H9 (cell line): ENCODE data around the gene ATP1A4. TPM values are rescaled to one million over a fixed set of nuclear protein-coding genes. Genes with fewer than 3 reads are reported as not detected.

Source experiments
- DNase-seq: peaks from one replicate; pipeline ENCODE4 v3.0.0-alpha.2; 2017
- H2AFZ ChIP-seq: one replicate; pipeline ENCODE4 v1.6.1; 2013; ENCODE audit warnings: mild to moderate bottlenecking, low read length, control low read depth, moderate library complexity
- H2AK5ac ChIP-seq: 2 replicates; pipeline ENCODE4 v1.6.1; 2013; ENCODE audit warnings: low read length, control low read depth, mixed read lengths; ENCODE audit not compliant: insufficient read length
- H2BK120ac ChIP-seq: one replicate; pipeline ENCODE4 v1.6.1; 2013; ENCODE audit warnings: low read depth, mild to moderate bottlenecking, low read length, control low read depth, inconsistent platforms; ENCODE audit not compliant: poor library complexity, severe bottlenecking
- H2BK12ac ChIP-seq: 2 replicates; pipeline ENCODE4 v1.6.1; 2013; ENCODE audit warnings: low read length, control low read depth, mixed read lengths, low read depth; ENCODE audit not compliant: insufficient read length
- H2BK15ac ChIP-seq: 2 replicates; pipeline ENCODE4 v1.6.1; 2013; ENCODE audit warnings: low read depth, low read length, control low read depth
- H2BK20ac ChIP-seq: one replicate; pipeline ENCODE4 v1.6.1; 2013; ENCODE audit warnings: low read depth, mild to moderate bottlenecking, low read length, control low read depth, inconsistent platforms; ENCODE audit not compliant: poor library complexity, severe bottlenecking
- H2BK5ac ChIP-seq: 2 replicates; pipeline ENCODE4 v1.6.1; 2013; ENCODE audit warnings: low read length, control low read depth, mixed read lengths; ENCODE audit not compliant: insufficient read length
- H3K14ac ChIP-seq: 2 replicates; pipeline ENCODE4 v1.6.1; 2013; ENCODE audit warnings: low read length, control low read depth; ENCODE audit not compliant: insufficient read depth
- H3K18ac ChIP-seq: 2 replicates; pipeline ENCODE4 v1.6.1; 2013; ENCODE audit warnings: low read depth, mild to moderate bottlenecking, mixed read lengths, low read length, control low read depth; ENCODE audit not compliant: insufficient read length
- H3K23ac ChIP-seq: 2 replicates; pipeline ENCODE4 v1.6.1; 2013; ENCODE audit warnings: low read length, control low read depth, mixed read lengths, low read depth; ENCODE audit not compliant: insufficient read length
- H3K23me2 ChIP-seq: 2 replicates; pipeline ENCODE4 v1.6.1; 2013; ENCODE audit warnings: low read depth, mild to moderate bottlenecking, mixed read lengths, low read length, control low read depth; ENCODE audit not compliant: insufficient read length, poor library complexity, severe bottlenecking
- H3K27ac ChIP-seq: 2 replicates; pipeline ENCODE4 v1.5.1; 2013; ENCODE audit warnings: low read length, control low read depth, mixed read lengths, low read depth; ENCODE audit not compliant: insufficient read length
- H3K27me3 ChIP-seq: 2 replicates; pipeline ENCODE4 v1.6.1; 2013; ENCODE audit warnings: low read length, control low read depth, inconsistent platforms; ENCODE audit not compliant: insufficient read depth
- H3K4ac ChIP-seq: 2 replicates; pipeline ENCODE4 v1.6.1; 2013; ENCODE audit warnings: low read depth, mild to moderate bottlenecking, control low read depth, inconsistent platforms, low read length, moderate library complexity
- H3K4me1 ChIP-seq: 2 replicates; pipeline ENCODE4 v1.6.1; 2013; ENCODE audit warnings: low read length, control low read depth, inconsistent platforms; ENCODE audit not compliant: insufficient read depth
- H3K4me2 ChIP-seq: 2 replicates; pipeline ENCODE4 v1.6.1; 2013; ENCODE audit warnings: low read length, control low read depth, mixed read lengths; ENCODE audit not compliant: insufficient read length, insufficient read depth
- H3K56ac ChIP-seq: 2 replicates; pipeline ENCODE4 v1.6.1; 2013; ENCODE audit warnings: low read depth, mild to moderate bottlenecking, mixed read lengths, low read length, control low read depth; ENCODE audit not compliant: insufficient read length
- H3K79me1 ChIP-seq: 2 replicates; pipeline ENCODE4 v1.6.1; 2013; ENCODE audit warnings: low read depth, mild to moderate bottlenecking, moderate library complexity, low read length, control low read depth, inconsistent platforms; ENCODE audit not compliant: insufficient read depth, poor library complexity, severe bottlenecking
- H3K79me2 ChIP-seq: 2 replicates; pipeline ENCODE4 v1.6.1; 2013; ENCODE audit warnings: low read length, control low read depth, inconsistent platforms; ENCODE audit not compliant: insufficient read depth
- H3K9ac ChIP-seq: 2 replicates; pipeline ENCODE4 v1.6.1; 2013; ENCODE audit warnings: low read length, control low read depth, mixed read lengths; ENCODE audit not compliant: insufficient read length; ENCODE audit errors: extremely low read depth
- H3K9me3 ChIP-seq: one replicate; pipeline ENCODE4 v1.6.1; 2013; ENCODE audit warnings: low read depth, low read length, inconsistent platforms; ENCODE audit not compliant: control insufficient read depth
- H3T11ph ChIP-seq: one replicate; pipeline ENCODE4 v1.6.1; 2013; ENCODE audit warnings: mild to moderate bottlenecking, low read length, control low read depth, inconsistent platforms
- H4K20me1 ChIP-seq: one replicate; pipeline ENCODE4 v1.6.1; 2013; ENCODE audit not compliant: control insufficient read depth, insufficient read length, insufficient read depth
- H4K5ac ChIP-seq: 2 replicates; pipeline ENCODE4 v1.6.1; 2013; ENCODE audit warnings: low read depth, mild to moderate bottlenecking, mixed read lengths, low read length, control low read depth; ENCODE audit not compliant: insufficient read length
- H4K8ac ChIP-seq: replicated peaks from 2 replicates; pipeline ENCODE4 v1.6.1; 2013; ENCODE audit warnings: low read length, control low read depth, mixed read lengths, low read depth; ENCODE audit not compliant: insufficient read length
- H4K91ac ChIP-seq: 2 replicates; pipeline ENCODE4 v1.6.1; 2013; ENCODE audit warnings: low read depth, mild to moderate bottlenecking, moderate library complexity, mixed read lengths, low read length, control low read depth; ENCODE audit not compliant: insufficient read length
- H3K27ac Mint-ChIP-seq, 3 experiments: 2 replicates in 2 of 3; 3 replicates in 1 of 3; pipeline ENCODE4 v1.8.0; 2020 to 2021; ENCODE audit warnings: mixed read lengths in 3 of 3, mild to moderate bottlenecking in 1 of 3, moderate library complexity in 1 of 3
- H3K27me3 Mint-ChIP-seq: 2 replicates; pipeline ENCODE4 v1.8.0; 2021; ENCODE audit warnings: low read depth, mild to moderate bottlenecking, moderate library complexity, mixed read lengths
- H3K36me3 Mint-ChIP-seq, 3 experiments: 2 replicates in 2 of 3; 3 replicates in 1 of 3; pipeline ENCODE4 v1.8.0; 2020 to 2021; ENCODE audit warnings: low read depth in 3 of 3, mixed read lengths in 3 of 3; ENCODE audit not compliant: insufficient read depth in 1 of 3
- H3K4me1 Mint-ChIP-seq, 2 experiments: 2 replicates each; pipeline ENCODE4 v1.8.0; 2020; ENCODE audit warnings: mixed read lengths in 2 of 2
- H3K4me3 Mint-ChIP-seq, 2 experiments: 2 replicates in 1 of 2; 3 replicates in 1 of 2; pipeline ENCODE4 v1.8.0; 2020 to 2021; ENCODE audit warnings: mild to moderate bottlenecking in 2 of 2, mixed read lengths in 2 of 2, moderate library complexity in 1 of 2
- H3K9me3 Mint-ChIP-seq, 2 experiments: 2 replicates in 1 of 2; 3 replicates in 1 of 2; pipeline ENCODE4 v1.8.0; 2020; ENCODE audit warnings: mild to moderate bottlenecking in 2 of 2, mixed read lengths in 2 of 2, moderate library complexity in 1 of 2
- CTCF ChIP-seq: fragments of 200-600 bp; sonication (generic); conservative IDR thresholded peaks from 3 replicates; pipeline ENCODE4 v1.8.0; 2021; ENCODE audit warnings: antibody characterized with exemption, mild to moderate bottlenecking
- WGBS: extraction: QIAGEN DNeasy Blood & Tissue Kit; methylation state at CpG from one replicate; pipeline ENCODE4 v1.1.7; 2013; ENCODE audit warnings: missing lambda C conversion rate, low lambda C conversion rate, mixed read lengths; ENCODE audit not compliant: insufficient read length; ENCODE audit errors: extremely low coverage; 5-methylcytosine and 5-hydroxymethylcytosine counted together
- total RNA-seq: library from RNA; stranded (reverse); gene quantifications from 2 replicates; pipeline ENCODE4 v1.2.1, GENCODE V29; 2021

Gene ATP1A4
- total RNA-seq, 1 experiment from 2014 or later: 0.20 TPM

GRCh38 chr1:160171354-160171753 is 20.0 kb downstream of the ATP1A4 start:
- Histone ChIP-seq H4K8ac (no peak overlapping the region), H3K23ac (no peak overlapping the region), H3K79me1 (no peaks in the 10 kb centered on the region), H2AFZ (no peak overlapping the region), H3K27ac (no peak overlapping the region), H4K91ac (no peak overlapping the region), H3K14ac (no peak overlapping the region), H2BK12ac (peak overlapping the region; percentile 78), H3K56ac (no peak overlapping the region), H3K4me1 (peaks cover 26% of the 10 kb centered on the region), H2BK5ac (no peak overlapping the region), H3K79me2 (no peaks in the 10 kb centered on the region), H3K9me3 (no peaks in the 10 kb centered on the region), H3K9ac (no peak overlapping the region), H2BK15ac (no peak overlapping the region), H4K5ac (no peak overlapping the region), H3T11ph (no peak overlapping the region), H4K20me1 (no peaks in the 10 kb centered on the region), H3K4ac (no peak overlapping the region), H2BK120ac (no peak overlapping the region), H3K23me2 (no peaks in the 10 kb centered on the region), H3K18ac (no peak overlapping the region), H3K27me3 (no peaks in the 10 kb centered on the region), H2BK20ac (no peak overlapping the region), H3K4me2 (no peak overlapping the region), H2AK5ac (no peak overlapping the region)
- no peak for DNase-seq
- no peak for TF ChIP-seq CTCF
- H3K4me3 Mint-ChIP-seq: no peak overlapping the region; a peak in 2 of 5 replicates
- H3K27ac Mint-ChIP-seq: peak overlapping the region in 2 of 3 experiments; percentile 45 to 47; a peak in 4 of 7 replicates
- peaks cover 0 to 3% (median 0%) of the 10 kb centered on the region in 3 experiments; a peak in 1 of 7 replicates for H3K36me3 Mint-ChIP-seq
- WGBS: no CpG with 5 or more reads among the region's 4 CpGs
- H3K4me1 Mint-ChIP-seq: peaks cover 53 to 55% of the 10 kb centered on the region in 2 experiments
- peaks cover 61% of the 10 kb centered on the region for H3K27me3 Mint-ChIP-seq
- H3K9me3 Mint-ChIP-seq: no peaks in the 10 kb centered on the region; a peak in 1 of 5 replicates
